CD4-positive, alpha-beta T cell treated with Interleukin-10 for 1 hour (primary cell): Measurements from ENCODE around the gene SIPA1L2.

Experiments used
- DNase-seq: peaks from one replicate; pipeline ENCODE4 v3.0.0-alpha.2; 2020

SIPA1L2 gene

GRCh38 chr1:232630047-232630893 is at the start of gene SIPA1L2:
Gene SIPA1L2 (minus strand): TSS chr1:232630133. CDS start chr1:232515339, 114,794 bp downstream.
- peak; percentile 88 for DNase-seq

- no peak for DNase-seq
Observed at GRCh38 chr1:232678185-232678886, 48.4 kb upstream of the SIPA1L2 start.

- DNase-seq: no peak
Observed at GRCh38 chr1:232676307-232676706, 46.4 kb upstream of the SIPA1L2 start.

GRCh38 chr1:232675898-232676297 is 46.0 kb upstream of the SIPA1L2 start:
- DNase-seq: no peak

- no peak for DNase-seq
Observed at GRCh38 chr1:232675260-232675659, 45.3 kb upstream of the SIPA1L2 start.

- no peak for DNase-seq
Observed at GRCh38 chr1:232673256-232673655, 43.3 kb upstream of the SIPA1L2 start.

- no peak for DNase-seq
Observed at GRCh38 chr1:232669981-232670747, 40.2 kb upstream of the SIPA1L2 start.

- DNase-seq: no peak
Observed at GRCh38 chr1:232667778-232668165, 37.8 kb upstream of the SIPA1L2 start.

GRCh38 chr1:232667094-232667777 is 37.3 kb upstream of the SIPA1L2 start:
- DNase-seq: no peak

- no peak for DNase-seq
Observed at GRCh38 chr1:232664844-232665777, 35.2 kb upstream of the SIPA1L2 start.

- DNase-seq: no peak
Observed at GRCh38 chr1:232662910-232663309, 33.0 kb upstream of the SIPA1L2 start.

- no peak for DNase-seq
Observed at GRCh38 chr1:232658386-232658785, 28.5 kb upstream of the SIPA1L2 start.

GRCh38 chr1:232657426-232658005 is 27.6 kb upstream of the SIPA1L2 start:
- DNase-seq: no peak

GRCh38 chr1:232655746-232656085 is 25.8 kb upstream of the SIPA1L2 start:
- DNase-seq: no peak

- no peak for DNase-seq
Observed at GRCh38 chr1:232655028-232655745, 25.3 kb upstream of the SIPA1L2 start.

GRCh38 chr1:232653789-232654188 is 23.9 kb upstream of the SIPA1L2 start:
- DNase-seq: no peak

- no peak for DNase-seq
Observed at GRCh38 chr1:232650845-232651244, 20.9 kb upstream of the SIPA1L2 start.

- no peak for DNase-seq
Observed at GRCh38 chr1:232650418-232650817, 20.5 kb upstream of the SIPA1L2 start.

- DNase-seq: no peak
Observed at GRCh38 chr1:232648316-232648715, 18.4 kb upstream of the SIPA1L2 start.

- no peak for DNase-seq
Observed at GRCh38 chr1:232644209-232644608, 14.3 kb upstream of the SIPA1L2 start.

- no peak for DNase-seq
Observed at GRCh38 chr1:232643251-232643650, 13.3 kb upstream of the SIPA1L2 start.
